Endothelial cell (in vitro differentiated cells): ENCODE results near the gene UBL4A. TPM values are rescaled to one million over a fixed set of nuclear protein-coding genes. Genes with fewer than 3 reads are reported as not detected.

Source experiments
- DNase-seq: peaks from one replicate; pipeline ENCODE4 v3.0.0; 2021; ENCODE audit warnings: low spot score
- H3K27ac Mint-ChIP-seq: one replicate; pipeline ENCODE4 v1.8.0; 2021; ENCODE audit warnings: mixed read lengths, inconsistent platforms; ENCODE audit not compliant: unreplicated experiment
- H3K27me3 Mint-ChIP-seq: one replicate; pipeline ENCODE4 v1.8.0; 2021; ENCODE audit warnings: mild to moderate bottlenecking, moderate library complexity, mixed read lengths, inconsistent platforms; ENCODE audit not compliant: unreplicated experiment
- H3K36me3 Mint-ChIP-seq: one replicate; pipeline ENCODE4 v1.8.0; 2021; ENCODE audit warnings: mild to moderate bottlenecking, low read depth, mixed read lengths, inconsistent platforms; ENCODE audit not compliant: unreplicated experiment
- H3K4me1 Mint-ChIP-seq: one replicate; pipeline ENCODE4 v1.8.0; 2021; ENCODE audit warnings: mild to moderate bottlenecking, mixed read lengths, inconsistent platforms; ENCODE audit not compliant: unreplicated experiment
- H3K4me3 Mint-ChIP-seq: one replicate; pipeline ENCODE4 v1.8.0; 2021; ENCODE audit warnings: mild to moderate bottlenecking, mixed read lengths, inconsistent platforms; ENCODE audit not compliant: unreplicated experiment
- H3K9me3 Mint-ChIP-seq: one replicate; pipeline ENCODE4 v1.8.0; 2021; ENCODE audit warnings: mixed read lengths, inconsistent platforms; ENCODE audit not compliant: unreplicated experiment
- CTCF ChIP-seq: fragments of 200-600 bp; sonication (generic); IDR thresholded peaks from one replicate; pipeline ENCODE4 v1.5.0; 2021; ENCODE audit warnings: antibody characterized with exemption; ENCODE audit not compliant: unreplicated experiment
- total RNA-seq: library from RNA; stranded (reverse); fragmentation: NEBNext Ultra II Directional; extraction: Animal tissue kit (Norgen Biotek cat#: 25700); gene quantifications from one replicate; pipeline ENCODE4 v1.2.1, GENCODE V29; 2021; ENCODE audit not compliant: unreplicated experiment

The UBL4A gene
- total RNA-seq, 1 donor from 2014 or later = 16.8 TPM

- no peak overlapping the region for H3K27ac Mint-ChIP-seq
- no peaks in the 10 kb centered on the region for H3K27me3 Mint-ChIP-seq
- no peaks in the 10 kb centered on the region for H3K36me3 Mint-ChIP-seq
These were observed 33.0 kb upstream of the UBL4A start for GRCh38 chrX:154519389-154519788.

GRCh38 chrX:154517101-154517781, 30.8 kb upstream of the UBL4A start:
- H3K4me1 Mint-ChIP-seq = peaks cover 2% of the 10 kb centered on the region
- no peak overlapping the region for H3K27ac Mint-ChIP-seq
- no peaks in the 10 kb centered on the region for H3K27me3 Mint-ChIP-seq
- H3K9me3 Mint-ChIP-seq = no peaks in the 10 kb centered on the region
- no peak for TF ChIP-seq CTCF
- no peak for DNase-seq
- H3K4me3 Mint-ChIP-seq = no peak overlapping the region
- no peaks in the 10 kb centered on the region for H3K36me3 Mint-ChIP-seq

More at GRCh38 chrX:154519389-154519788, 33.0 kb upstream of the UBL4A start:
- H3K9me3 Mint-ChIP-seq = no peaks in the 10 kb centered on the region
- no peak overlapping the region for H3K4me3 Mint-ChIP-seq
- H3K4me1 Mint-ChIP-seq = peaks cover 2% of the 10 kb centered on the region
- DNase-seq = no peak
- TF ChIP-seq CTCF = no peak

DNA sequence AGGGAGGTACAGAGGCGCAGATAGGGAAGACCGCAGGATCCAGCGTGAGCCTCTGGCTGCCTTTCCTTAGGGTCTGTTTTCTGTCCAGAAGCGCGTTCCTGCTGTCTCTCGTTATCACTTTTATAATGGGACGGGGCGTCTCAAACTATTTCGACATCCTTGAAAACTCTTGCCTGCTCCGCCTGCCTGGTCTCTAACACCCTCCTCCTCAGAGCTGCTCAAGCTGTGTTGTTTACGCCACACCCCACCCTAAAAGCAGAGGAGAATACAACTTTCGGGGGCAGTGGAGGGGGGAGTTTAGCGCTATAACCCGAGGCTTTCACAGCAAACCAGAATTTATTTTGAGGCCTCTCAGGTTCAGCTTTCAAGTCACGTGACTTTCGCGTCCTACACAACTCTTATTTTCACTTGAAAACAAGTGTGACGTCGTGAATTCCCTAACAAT, 30.3 kb upstream of the UBL4A start:
- H3K9me3 Mint-ChIP-seq = no peaks in the 10 kb centered on the region
- no peaks in the 10 kb centered on the region for H3K27me3 Mint-ChIP-seq
- peak overlapping the region; percentile 92 for H3K27ac Mint-ChIP-seq
- DNase-seq = no peak
- H3K4me3 Mint-ChIP-seq = peak overlapping the region; percentile 84
- H3K4me1 Mint-ChIP-seq = peaks cover 2% of the 10 kb centered on the region
- no peak for TF ChIP-seq CTCF
- H3K36me3 Mint-ChIP-seq = no peaks in the 10 kb centered on the region

GRCh38 chrX:154515966-154516655, 29.7 kb upstream of the UBL4A start, which contains the start of gene FAM3A:
Gene FAM3A, minus strand, starts transcription at chrX:154516232. Its CDS starts 460 bp downstream, at chrX:154515772.
- Mint-ChIP-seq H3K9me3 (no peaks in the 10 kb centered on the region), H3K27me3 (no peaks in the 10 kb centered on the region), H3K4me3 (peak within 1 kb of the TSS; percentile 89), H3K36me3 (no peaks in the 10 kb centered on the region), H3K27ac (peak within 1 kb of the TSS; percentile 92), H3K4me1 (peaks cover 2% of the 10 kb centered on the region)
- no peak for TF ChIP-seq CTCF
- DNase-seq = peak; percentile 92
